GM19372 (cell line): ENCODE results near the gene PPARG.

Experiments
- ATAC-seq: cut with Tn5 transposase; IDR thresholded peaks from one replicate; pipeline ENCODE4 v1.9.1; 2021; ENCODE audit warnings: mild to moderate bottlenecking, low read depth, moderate library complexity; ENCODE audit not compliant: unreplicated experiment

The PPARG gene

GRCh38 chr3:12339701-12340480 is 51.0 kb downstream of the PPARG start:
- no peak for ATAC-seq

GRCh38 chr3:12340506-12340905 is 51.6 kb downstream of the PPARG start:
- ATAC-seq = no peak

GRCh38 chr3:12342151-12342550 is 53.3 kb downstream of the PPARG start:
- ATAC-seq = no peak

GRCh38 chr3:12343047-12343501 is 54.2 kb downstream of the PPARG start:
- no peak for ATAC-seq

- no peak for ATAC-seq
Observed at GRCh38 chr3:12345141-12345561, 56.3 kb downstream of the PPARG start.

- ATAC-seq = no peak
Observed at GRCh38 chr3:12345584-12346494, 57.0 kb downstream of the PPARG start.

- ATAC-seq = no peak
Observed at GRCh38 chr3:12347301-12347700, 58.4 kb downstream of the PPARG start.

GRCh38 chr3:12349895-12350811 is 61.3 kb downstream of the PPARG start:
- ATAC-seq = no peak

- no peak for ATAC-seq
Observed at GRCh38 chr3:12351145-12351544, 62.3 kb downstream of the PPARG start.

GRCh38 chr3:12352253-12352652 is 63.4 kb downstream of the PPARG start:
- no peak for ATAC-seq

- ATAC-seq = no peak
Observed at GRCh38 chr3:12352755-12353154, 63.9 kb downstream of the PPARG start.

GRCh38 chr3:12353796-12354525 is 65.1 kb downstream of the PPARG start:
- no peak for ATAC-seq

GRCh38 chr3:12356175-12356574 is 67.3 kb downstream of the PPARG start:
- no peak for ATAC-seq

- ATAC-seq = no peak
Observed at GRCh38 chr3:12356996-12357395, 68.1 kb downstream of the PPARG start.

GRCh38 chr3:12357456-12357855 is 68.6 kb downstream of the PPARG start:
- ATAC-seq = no peak

GRCh38 chr3:12363397-12364195 is 74.7 kb downstream of the PPARG start:
- ATAC-seq = no peak

- ATAC-seq = no peak
Observed at GRCh38 chr3:12367346-12367745, 78.5 kb downstream of the PPARG start.

- ATAC-seq = no peak
Observed at GRCh38 chr3:12369029-12369428, 80.2 kb downstream of the PPARG start.

- ATAC-seq = no peak
Observed at GRCh38 chr3:12369598-12369997, 80.7 kb downstream of the PPARG start.
